Adrenal gland (tissue), 12 donors: ENCODE results near the gene SH3BP2. TPM values are rescaled to one million over a fixed set of nuclear protein-coding genes. Genes with fewer than 3 reads are reported as not detected.

Experiments used
- DNase-seq, 7 donors: peaks; one replicate each; pipeline ENCODE4 v3.0.0-alpha.2; 2019 to 2020
- H3K27ac ChIP-seq, 5 donors: fragments of 200-600 bp; sonication (generic) in 4 of 5; 1 replicate in 3 of 5; 2 replicates in 2 of 5; pipeline versions ENCODE4 v1.5.1 to v1.8.0; 2016 to 2020; ENCODE audit warnings: mild to moderate bottlenecking in 1 of 5
- H3K27me3 ChIP-seq: fragments of 200-600 bp; 2 replicates; pipeline ENCODE4 v1.8.0; 2021
- H3K36me3 ChIP-seq, 2 donors: fragments of 200-600 bp; replicated peaks in 1 of 2; 1 replicate in 1 of 2; 2 replicates in 1 of 2; pipeline versions ENCODE4 v1.5.1 to v1.8.0; 2018 to 2022
- H3K4me1 ChIP-seq, 2 donors: fragments of 200-600 bp; replicated peaks in 1 of 2; 1 replicate in 1 of 2; 2 replicates in 1 of 2; pipeline versions ENCODE4 v1.5.1 to v1.8.0; 2018 to 2021
- H3K4me3 ChIP-seq, 4 donors: fragments of 200-600 bp; sonication (generic) in 3 of 4; one replicate each; pipeline ENCODE4 v1.5.1; 2016 to 2018
- H3K9me3 ChIP-seq, 3 donors: fragments of 200-600 bp; sonication (generic) in 1 of 3; replicated peaks in 1 of 3; 1 replicate in 2 of 3; 2 replicates in 1 of 3; pipeline versions ENCODE4 v1.5.1 to v1.8.0; 2016 to 2021
- CTCF ChIP-seq, 6 experiments: fragments of 450-650 bp in 4 of 6; fragments of 200-600 bp in 2 of 6; sonication (generic) in 1 of 6; IDR thresholded peaks; 1 replicate in 5 of 6; 2 replicates in 1 of 6; pipeline versions ENCODE4 v1.5.1 to v1.8.0; 2016 to 2021; ENCODE audit warnings: antibody characterized with exemption in 6 of 6, mild to moderate bottlenecking in 2 of 6, moderate library complexity in 1 of 6
- POLR2A ChIP-seq, 2 donors: fragments of 450-650 bp; IDR thresholded peaks; one replicate each; pipeline ENCODE4 v1.6.1; 2017; ENCODE audit warnings: antibody characterized with exemption in 2 of 2, mild to moderate bottlenecking in 2 of 2, moderate library complexity in 1 of 2
- WGBS, 4 donors: extraction: QIAGEN DNeasy Blood & Tissue Kit in 2 of 4; methylation state at CpG; one replicate each; pipeline versions ENCODE4 v1.1.5 to v1.1.7; 2013 to 2017; 5-methylcytosine and 5-hydroxymethylcytosine counted together
- intact Hi-C, 2 donors: fragments of 100-400 bp; cut with DNase I; formaldehyde crosslinking; loops; one replicate each; pipeline versions ENCODE4 v1.14.1 to v1.15.0; 2022 to 2023
- polyA plus RNA-seq, 3 donors: library from polyadenylated mRNA; stranded (reverse); fragments of 200-250 nt in 2 of 3; fragments of 350-450 nt in 1 of 3; fragmentation: Illumina TruSeq in 1 of 3; extraction: RNeasy Lipid Tissue Mini Kit (QIAGEN cat#74804) in 1 of 3; gene quantifications; one replicate each; pipeline ENCODE4 v1.2.3, GENCODE V29; 2013 to 2014
- total RNA-seq, 9 donors: library from RNA; depleted of rRNA in 4 of 9; stranded (reverse); fragments of >200 nt in 4 of 9; fragments of 120-200 nt in 1 of 9; fragmentation: NEBNext Ultra II Directional in 1 of 9; extraction: Animal tissue kit (Norgen Biotek cat#: 25700) in 1 of 9; gene quantifications; one replicate each; pipeline versions ENCODE4 v1.1.0 to v1.2.4, GENCODE V29; 2013 to 2023
- donor health status: healthy with polysubstance abuse.
- donor health status: Bipolar disorder and iron deficiency.
- donor health status: DM: yes; HTN: yes; CAD: no.
- donor health status: DM: no; HTN: no; CAD: no.
- donor health status: DM: no; HTN: no; CAD: no.
- donor health status: DM: yes; HTN: yes; CAD: no.

Gene SH3BP2
- total and polyA plus RNA-seq, 12 donors = 7.7 to 160 (median 36.3) TPM

GRCh38 chr4:2790583-2791517 is 2.0 kb upstream of the SH3BP2 start:
- intact Hi-C loops = no loop called here
- WGBS, 4 donors = 67 to 91% (median 75%) methylated on average over 8 to 19 of the region's 19 CpGs
- peaks cover 14 to 52% of the 10 kb centered on the region in 2 donors for H3K4me1 ChIP-seq

GRCh38 chr4:2791518-2792395 is 1.1 kb upstream of the SH3BP2 start:
- peak overlapping the region in 1 of 5 donors; percentile 65 for H3K27ac ChIP-seq
- intact Hi-C loops = no loop called here
- H3K4me1 ChIP-seq = peaks cover 14 to 61% of the 10 kb centered on the region in 2 donors

More at GRCh38 chr4:2790583-2791517, 2.0 kb upstream of the SH3BP2 start:
- Histone ChIP-seq H3K4me3 (no peak overlapping the region), H3K36me3 (no peaks in the 10 kb centered on the region), H3K9me3 (no peaks in the 10 kb centered on the region), H3K27me3 (no peaks in the 10 kb centered on the region), H3K27ac (peak overlapping the region in 1 of 5 donors; percentile 65)
- DNase-seq = peak in 2 of 7 donors; percentile 33 to 50
- no peak for TF ChIP-seq CTCF (IDR thresholded peaks at IDR 0.05)
- TF ChIP-seq POLR2A (IDR thresholded peaks at IDR 0.05) = no peak

GRCh38 chr4:2792396-2792710 is 532 bp upstream of the SH3BP2 start:
- H3K4me3 ChIP-seq = no peak overlapping the region
- no peak for DNase-seq
- intact Hi-C loops = no loop called here
- H3K27ac ChIP-seq = peak overlapping the region in 2 of 5 donors; percentile 60 to 65
- WGBS, 4 donors = 60 to 79% (median 64%) methylated on average over 7 to 8 of the region's 8 CpGs; no CpG with 5 or more reads in 1 of the 4 donors
- no peaks in the 10 kb centered on the region for H3K36me3 ChIP-seq
- TF ChIP-seq CTCF (IDR thresholded peaks at IDR 0.05) (no peak), POLR2A (IDR thresholded peaks at IDR 0.05) (no peak)
- H3K4me1 ChIP-seq = peaks cover 14 to 67% of the 10 kb centered on the region in 2 donors
- H3K9me3 ChIP-seq = no peaks in the 10 kb centered on the region
- no peaks in the 10 kb centered on the region for H3K27me3 ChIP-seq

More at GRCh38 chr4:2791518-2792395, 1.1 kb upstream of the SH3BP2 start:
- WGBS, 4 donors = 97 to 99% (median 98%) methylated on average over 5 to 10 of the region's 10 CpGs
- no peaks in the 10 kb centered on the region for H3K36me3 ChIP-seq
- no peaks in the 10 kb centered on the region for H3K9me3 ChIP-seq
- H3K27me3 ChIP-seq = no peaks in the 10 kb centered on the region
- peak in 3 of 7 donors; percentile 18 to 54 (median 26) for DNase-seq
- TF ChIP-seq POLR2A (IDR thresholded peaks at IDR 0.05) (no peak), CTCF (IDR thresholded peaks at IDR 0.05) (no peak)
- no peak overlapping the region for H3K4me3 ChIP-seq
